GM21529 (cell line): Measurements from ENCODE around the gene SLC25A22.

ENCODE experiments used
- ATAC-seq: cut with Tn5 transposase; IDR thresholded peaks from one replicate; pipeline ENCODE4 v1.9.1; 2021; ENCODE audit not compliant: unreplicated experiment

Gene SLC25A22

DNA sequence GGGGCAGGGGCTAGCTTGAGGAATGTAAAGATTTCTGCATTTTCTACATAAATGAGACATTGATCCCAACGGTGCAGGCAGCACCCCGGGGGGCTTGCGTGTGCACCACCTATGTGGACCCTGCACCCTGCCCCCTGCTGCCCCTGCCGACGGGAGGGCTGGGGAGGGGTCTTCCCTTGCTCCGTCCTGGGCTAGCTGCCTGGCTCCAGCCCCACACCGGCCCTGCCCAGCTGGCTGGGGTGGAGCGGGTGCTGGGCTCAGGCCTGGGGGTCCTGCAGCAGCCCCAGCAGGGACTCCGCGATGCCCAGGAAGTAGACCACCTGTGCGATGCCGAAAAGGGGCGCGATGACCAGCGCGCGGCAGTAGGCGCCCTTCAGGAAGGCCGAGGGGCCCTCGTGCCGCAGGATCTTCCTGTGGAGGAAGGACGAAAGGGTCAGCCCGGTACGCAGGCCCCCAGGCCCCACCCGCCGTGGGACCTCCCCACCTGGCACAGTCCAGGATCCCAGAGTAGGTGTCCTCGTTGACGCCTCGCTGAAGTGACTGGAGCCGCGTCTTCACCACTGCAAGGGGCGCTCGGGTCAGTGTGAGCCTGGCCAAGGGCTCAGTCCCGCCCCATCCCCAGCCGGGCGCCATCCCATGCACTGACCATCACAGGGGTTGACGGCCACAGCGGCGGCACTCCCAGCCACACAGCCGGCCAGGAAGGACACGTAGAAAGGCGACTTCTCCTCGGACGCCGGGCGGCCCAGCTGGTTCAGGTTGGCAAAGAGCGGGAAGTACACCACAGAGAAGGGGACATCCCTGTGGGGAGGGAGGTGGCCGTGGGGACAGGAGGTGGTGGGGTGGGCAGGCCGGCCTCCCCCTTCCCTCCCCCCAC lies 6.2 kb downstream of the SLC25A22 start:
- no peak for ATAC-seq

- no peak for ATAC-seq
These were observed 7.1 kb downstream of the SLC25A22 start for GRCh38 chr11:790721-791564.

DNA sequence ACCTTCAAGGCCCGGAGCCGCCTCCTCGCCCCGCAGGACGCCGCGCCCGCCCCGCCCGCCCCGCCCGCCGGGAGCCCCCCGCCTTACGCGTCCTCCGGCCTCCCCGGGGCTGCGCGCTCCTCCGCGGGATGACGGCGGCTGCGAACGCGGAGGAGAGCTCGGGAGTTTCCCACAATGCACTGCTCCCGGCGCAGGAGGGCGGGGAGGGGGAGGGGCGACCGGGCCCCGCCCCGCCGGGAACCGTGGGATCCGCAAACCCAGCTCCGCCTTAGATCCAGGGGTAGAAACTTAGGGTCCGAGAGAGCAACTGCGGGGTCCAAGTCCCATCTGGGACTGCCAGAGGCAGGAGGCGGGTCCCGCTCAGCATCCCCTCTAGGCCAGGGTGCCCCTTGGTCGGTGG lies 8.1 kb downstream of the SLC25A22 start, which contains the start of gene CEND1:
Gene CEND1 (minus strand): TSS at position 148 of the 400 bp plus-strand sequence. CDS start 1,514 bp downstream, outside the sequence.
- ATAC-seq, result no peak

- no peak for ATAC-seq
These were observed 8.8 kb downstream of the SLC25A22 start for GRCh38 chr11:788953-789940.

DNA sequence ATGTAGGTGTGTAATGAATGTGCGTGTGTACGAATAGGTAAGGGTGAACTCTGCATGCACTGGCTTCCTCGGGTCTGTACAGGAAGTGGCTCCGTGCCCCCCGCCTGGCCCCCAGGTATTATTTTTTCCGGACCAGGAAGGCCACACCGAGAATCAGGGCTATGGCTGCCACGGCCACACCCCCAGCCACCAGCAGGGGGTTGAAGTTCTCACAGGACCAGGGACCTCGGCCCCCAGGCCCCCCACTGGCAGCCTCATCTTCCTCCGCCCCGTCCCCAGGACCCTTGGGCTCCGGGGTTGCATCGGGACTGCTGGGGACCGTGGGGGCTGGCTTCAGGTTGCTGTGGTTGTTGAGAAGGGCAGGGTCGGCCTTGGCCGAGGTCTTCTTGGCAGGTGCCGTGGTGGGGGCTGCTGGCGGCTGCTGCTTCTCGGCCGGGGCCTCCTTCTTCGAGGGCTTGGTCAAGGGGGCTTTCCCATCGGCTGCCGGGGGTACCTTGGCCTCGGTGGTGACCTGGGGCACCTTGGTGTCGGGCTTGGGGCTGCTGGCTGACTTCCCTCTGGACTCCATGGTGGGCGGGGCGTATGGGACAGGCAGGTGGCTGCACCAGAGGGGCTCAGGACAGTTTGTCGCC lies 10.0 kb downstream of the SLC25A22 start:
- ATAC-seq, result no peak

GRCh38 chr11:787084-787675 lies 10.9 kb downstream of the SLC25A22 start:
- no peak for ATAC-seq

- ATAC-seq, result no peak
These were observed 11.6 kb downstream of the SLC25A22 start for GRCh38 chr11:786235-787083.

DNA sequence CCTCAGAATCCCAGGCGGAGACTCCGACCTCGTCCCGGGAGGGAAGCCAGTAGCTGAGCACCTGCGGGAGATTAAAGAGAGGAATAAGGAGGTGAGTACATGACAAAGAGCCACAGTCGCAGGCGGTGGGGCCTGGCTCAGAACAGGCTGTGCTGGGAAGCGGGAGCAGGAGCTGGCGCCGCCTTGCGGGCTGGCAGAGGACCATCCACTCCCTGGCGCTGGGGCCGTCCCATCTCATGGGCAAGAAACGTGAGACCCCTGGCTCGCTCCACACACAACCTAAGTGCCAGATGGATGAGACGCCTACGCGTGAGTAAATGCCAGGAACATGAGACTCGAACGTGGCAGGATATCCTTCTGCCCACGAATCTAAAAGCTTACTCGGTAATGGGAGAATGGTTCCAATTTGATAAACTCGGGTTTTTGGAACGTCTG lies 14.5 kb downstream of the SLC25A22 start:
- ATAC-seq, result no peak

- ATAC-seq, result no peak
These were observed 15.6 kb downstream of the SLC25A22 start for GRCh38 chr11:782264-783174.

DNA sequence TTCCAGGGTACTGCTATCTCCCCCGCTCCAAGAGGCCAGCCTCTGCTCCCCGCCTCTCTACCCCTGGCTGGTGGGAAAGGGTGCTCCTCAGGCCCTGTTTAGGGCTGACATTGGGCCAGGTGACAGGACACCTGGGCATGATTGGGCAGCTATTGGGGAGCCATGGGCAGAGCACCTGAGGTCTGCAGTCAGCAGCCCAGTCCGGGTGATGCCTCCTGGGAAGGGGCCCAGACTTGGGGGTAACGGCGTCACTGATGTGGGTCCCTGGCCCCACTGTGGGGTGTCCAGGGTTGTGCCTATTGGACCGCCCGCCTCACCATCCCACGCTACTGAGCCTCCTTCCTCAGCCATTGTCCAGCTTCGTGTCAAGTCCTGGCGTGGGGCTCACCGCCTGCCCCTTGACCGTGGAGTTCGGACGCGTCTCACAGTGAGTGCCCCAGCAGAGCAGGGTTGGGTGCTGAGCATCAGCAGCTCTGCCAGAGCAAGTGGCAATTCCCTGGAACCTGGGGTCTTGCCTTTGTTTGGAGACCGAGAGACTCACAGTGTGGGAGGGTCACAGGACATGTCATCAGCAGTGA lies 18.0 kb downstream of the SLC25A22 start:
- no peak for ATAC-seq

- ATAC-seq, result no peak
These were observed 18.8 kb downstream of the SLC25A22 start for GRCh38 chr11:778976-779954.

- peak; percentile 69 for ATAC-seq
These were observed 20.5 kb downstream of the SLC25A22 start, which contains the start of gene GATD1 for GRCh38 chr11:777288-778255. Gene GATD1, minus strand, starts transcription at chr11:777487. Its CDS starts 25 bp downstream, at chr11:777462.

GRCh38 chr11:776561-777287 lies 21.4 kb downstream of the SLC25A22 start:
- ATAC-seq, result peak; percentile 24

GRCh38 chr11:776263-776560 lies 21.9 kb downstream of the SLC25A22 start:
- ATAC-seq, result no peak
